ENCODE results near the gene NFE2L2.
"Not testable (repeated sequence)": the region's sequence is repeated elsewhere in the genome, so short reads cannot be mapped to it uniquely, and the experiment has no call there.

NFE2L2 gene

DNA sequence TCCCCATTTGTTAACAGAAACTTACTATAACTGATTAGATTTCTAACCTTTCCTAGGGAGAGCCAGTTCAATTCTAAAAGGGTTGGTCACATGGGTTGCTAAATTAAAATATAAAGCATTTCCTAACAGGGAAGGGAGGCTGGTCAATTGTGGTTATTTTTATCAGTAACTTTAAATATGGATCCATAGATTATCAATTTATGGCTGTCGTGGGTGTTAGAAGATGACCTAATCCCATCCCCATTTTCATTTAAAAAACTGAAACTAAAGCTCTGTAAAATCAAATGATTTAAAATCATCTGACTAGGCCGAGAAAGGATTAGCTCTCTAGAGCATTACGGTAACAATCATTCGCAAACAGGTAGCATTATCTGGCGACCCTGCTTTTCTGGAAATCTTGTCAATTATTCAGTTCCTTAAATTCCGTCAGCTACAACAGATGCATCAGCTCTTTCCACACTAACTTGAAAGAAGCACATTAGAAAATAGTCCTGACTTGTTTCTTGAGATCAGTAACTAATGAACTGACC is 52.9 kb downstream of the NFE2L2 start:
- DNase-seq (ENCODE audit: low read depth), result no peak
- peak overlapping the region; percentile 68 for H3K4me3 ChIP-seq (ENCODE audit: low read depth, low read length)
- in situ Hi-C loops (cut with HindIII; ENCODE audit: low sequenced_read_pairs), result no loop called here
- TF ChIP-seq, protein P1, sequence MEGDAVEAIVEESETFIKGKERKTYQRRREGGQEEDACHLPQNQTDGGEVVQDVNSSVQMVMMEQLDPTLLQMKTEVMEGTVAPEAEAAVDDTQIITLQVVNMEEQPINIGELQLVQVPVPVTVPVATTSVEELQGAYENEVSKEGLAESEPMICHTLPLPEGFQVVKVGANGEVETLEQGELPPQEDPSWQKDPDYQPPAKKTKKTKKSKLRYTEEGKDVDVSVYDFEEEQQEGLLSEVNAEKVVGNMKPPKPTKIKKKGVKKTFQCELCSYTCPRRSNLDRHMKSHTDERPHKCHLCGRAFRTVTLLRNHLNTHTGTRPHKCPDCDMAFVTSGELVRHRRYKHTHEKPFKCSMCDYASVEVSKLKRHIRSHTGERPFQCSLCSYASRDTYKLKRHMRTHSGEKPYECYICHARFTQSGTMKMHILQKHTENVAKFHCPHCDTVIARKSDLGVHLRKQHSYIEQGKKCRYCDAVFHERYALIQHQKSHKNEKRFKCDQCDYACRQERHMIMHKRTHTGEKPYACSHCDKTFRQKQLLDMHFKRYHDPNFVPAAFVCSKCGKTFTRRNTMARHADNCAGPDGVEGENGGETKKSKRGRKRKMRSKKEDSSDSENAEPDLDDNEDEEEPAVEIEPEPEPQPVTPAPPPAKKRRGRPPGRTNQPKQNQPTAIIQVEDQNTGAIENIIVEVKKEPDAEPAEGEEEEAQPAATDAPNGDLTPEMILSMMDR (IDR thresholded peaks at IDR 0.05; ENCODE audit: low read depth, low read length, missing control alignments), result no peak

DNA sequence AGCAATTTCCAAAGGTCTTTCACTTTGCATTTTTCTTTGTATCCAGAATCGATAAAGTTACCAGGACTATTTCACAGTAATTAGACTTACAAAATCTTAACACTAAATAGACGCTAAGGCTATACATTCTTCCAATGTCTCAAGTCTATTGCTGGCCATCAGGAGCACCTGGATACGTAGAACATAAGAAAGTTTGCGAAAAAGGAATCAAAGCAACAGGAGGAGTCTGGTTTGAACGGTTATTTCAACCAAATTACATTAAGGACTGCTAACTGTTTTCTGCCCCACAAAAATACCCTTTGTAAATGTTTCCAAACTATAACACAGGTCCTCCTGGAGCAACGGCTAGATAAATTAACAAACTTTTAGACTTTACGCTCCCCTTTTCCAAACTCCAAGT is 53.4 kb downstream of the NFE2L2 start:
- DNase-seq (ENCODE audit: low read depth), result no peak
- in situ Hi-C loops (cut with HindIII; ENCODE audit: low sequenced_read_pairs), result no loop called here
- TF ChIP-seq, protein P1 (IDR thresholded peaks at IDR 0.05; ENCODE audit: low read depth, low read length, missing control alignments), result no peak
- peak overlapping the region; percentile 68 for H3K4me3 ChIP-seq (ENCODE audit: low read depth, low read length)

DNA sequence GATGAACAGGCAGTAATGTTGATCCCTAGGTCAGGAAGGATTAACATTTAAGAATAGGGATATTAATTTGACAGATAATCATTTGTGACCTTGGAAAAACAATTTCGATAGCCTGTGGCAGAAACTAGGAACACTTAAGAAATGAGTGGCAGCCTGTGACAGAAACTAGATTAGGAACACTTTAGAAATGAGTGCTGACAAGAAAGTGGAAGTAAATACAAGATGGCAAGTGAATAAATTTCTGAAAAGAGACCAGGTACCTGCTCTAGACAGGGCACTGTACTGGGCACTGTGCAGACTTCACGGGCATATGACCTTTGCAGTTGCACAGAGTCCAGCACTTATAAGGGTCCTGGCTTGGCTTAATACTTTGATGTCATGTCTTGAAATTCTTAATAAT is 57.4 kb downstream of the NFE2L2 start:
- no peak overlapping the region for H3K4me3 ChIP-seq (ENCODE audit: low read depth, low read length)
- TF ChIP-seq, protein P1 (IDR thresholded peaks at IDR 0.05; ENCODE audit: low read depth, low read length, missing control alignments), result no peak
- in situ Hi-C loops (cut with HindIII; ENCODE audit: low sequenced_read_pairs), result no loop called here
- no peak for DNase-seq (ENCODE audit: low read depth)

DNA sequence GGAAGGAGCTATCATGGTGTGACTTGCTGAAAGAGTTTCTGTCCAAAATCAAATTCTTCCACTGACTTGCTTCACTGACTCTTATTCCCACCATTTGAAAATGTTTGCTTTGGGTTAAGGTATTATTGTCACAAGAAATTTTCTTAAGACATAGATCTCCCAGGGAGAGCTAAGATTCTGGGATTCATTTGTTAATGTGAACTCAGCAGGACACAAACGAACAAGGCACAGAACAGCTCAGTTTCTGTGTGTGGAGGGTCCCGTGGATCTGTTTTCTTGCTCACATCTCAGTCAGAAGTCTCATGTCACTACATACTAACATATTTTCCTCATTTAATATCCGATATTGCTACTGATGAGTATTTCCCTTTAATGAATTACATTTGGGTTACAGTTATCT is 60.1 kb downstream of the NFE2L2 start:
- H3K4me3 ChIP-seq (ENCODE audit: low read depth, low read length), result no peak overlapping the region
- no peak for DNase-seq (ENCODE audit: low read depth)
- TF ChIP-seq, protein P1 (IDR thresholded peaks at IDR 0.05; ENCODE audit: low read depth, low read length, missing control alignments), result no peak
- in situ Hi-C loops (cut with HindIII; ENCODE audit: low sequenced_read_pairs), result no loop called here

DNA sequence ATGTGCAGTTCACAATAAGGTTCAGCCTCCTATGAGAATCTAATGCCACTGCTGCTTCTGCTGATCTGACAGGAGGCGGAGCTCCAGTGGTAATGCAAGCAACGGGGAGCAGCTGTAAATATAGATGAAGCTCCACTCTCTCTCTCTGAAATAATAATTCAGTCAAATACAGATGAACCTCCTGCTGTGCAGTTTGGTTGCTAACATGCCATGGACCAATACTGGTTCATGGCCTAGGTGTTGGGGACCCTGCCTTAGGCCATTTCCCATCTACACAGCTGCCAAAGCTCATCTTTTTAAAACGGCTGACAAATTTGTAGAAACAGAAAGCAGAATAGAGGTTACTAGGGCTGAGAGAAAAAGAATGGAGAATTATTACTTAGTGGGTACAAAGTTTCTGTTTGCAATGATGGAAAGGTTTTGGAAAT is 62.6 kb downstream of the NFE2L2 start:
- TF ChIP-seq, protein P1 (IDR thresholded peaks at IDR 0.05; ENCODE audit: low read depth, low read length, missing control alignments), result no peak
- in situ Hi-C loops (cut with HindIII; ENCODE audit: low sequenced_read_pairs), result no loop called here
- no peak for DNase-seq (ENCODE audit: low read depth)
- no peak overlapping the region for H3K4me3 ChIP-seq (ENCODE audit: low read depth, low read length)

DNA sequence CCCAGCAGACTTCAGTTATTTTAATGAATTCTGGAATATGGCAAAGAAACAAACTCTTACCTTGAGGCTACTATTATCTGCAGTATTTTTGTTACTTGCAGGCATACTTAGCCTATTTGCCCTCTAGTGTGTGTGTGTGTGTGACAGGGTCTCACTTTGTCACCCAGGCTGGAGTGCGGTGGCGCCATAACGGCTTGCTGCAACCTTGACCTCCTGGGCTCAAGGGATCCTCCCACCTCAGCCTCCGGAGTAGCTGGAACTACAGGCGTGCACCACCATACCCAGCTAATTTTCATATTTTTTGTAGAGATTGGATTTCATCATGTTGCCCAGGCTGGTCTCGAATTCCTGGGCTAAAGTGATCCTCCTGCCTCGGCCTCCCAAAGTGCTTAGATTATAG is 64.1 kb downstream of the NFE2L2 start:
- in situ Hi-C loops (cut with HindIII; ENCODE audit: low sequenced_read_pairs); DNase-seq (ENCODE audit: low read depth); H3K4me3 ChIP-seq (ENCODE audit: low read depth, low read length): not testable (repeated sequence)

DNA sequence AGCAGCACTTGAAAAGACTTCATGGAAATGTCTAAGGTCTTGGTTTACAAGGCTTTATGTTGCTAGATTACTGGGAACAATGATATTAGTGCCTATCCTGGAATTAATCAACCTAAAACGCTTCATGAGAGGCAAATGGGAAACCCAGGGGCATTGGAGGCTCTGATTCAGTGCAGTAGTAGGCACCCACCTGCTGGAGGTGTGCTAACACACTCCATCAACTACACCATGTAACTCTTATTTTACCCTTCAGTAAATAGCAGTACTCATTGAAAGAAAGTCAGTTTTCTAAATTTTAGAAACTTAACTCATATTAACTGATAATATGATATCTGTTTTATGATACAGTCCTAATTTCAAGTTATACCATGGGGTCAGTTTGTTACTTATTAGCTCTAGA is 69.3 kb downstream of the NFE2L2 start:
- no peak overlapping the region for H3K4me3 ChIP-seq (ENCODE audit: low read depth, low read length)
- in situ Hi-C loops (cut with HindIII; ENCODE audit: low sequenced_read_pairs), result no loop called here
- TF ChIP-seq, protein P1 (IDR thresholded peaks at IDR 0.05; ENCODE audit: low read depth, low read length, missing control alignments), result no peak
- no peak for DNase-seq (ENCODE audit: low read depth)
